Measurements from ENCODE around the gene ULK2. TPM values are rescaled to one million over a fixed set of nuclear protein-coding genes. Genes with fewer than 3 reads are reported as not detected.
A peak's percentile ranks its signal among the peaks of the same experiment; 100 is the strongest.

Gene ULK2
- total RNA-seq, 3 donors from 2014 or later, result 22.1 to 25.6 (median 23.0) TPM

GRCh38 chr17:19812407-19812806 is 55.3 kb downstream of the ULK2 start:
- no peak overlapping the region for H3K4me3 ChIP-seq
- no peak overlapping the region for H3K27ac ChIP-seq
- H3K4me1 ChIP-seq, result no peaks in the 10 kb centered on the region
- no peaks in the 10 kb centered on the region for H3K9me3 ChIP-seq
- no peak for DNase-seq (ENCODE audit: low spot score in 2 of 2)
- no peaks in the 10 kb centered on the region for H3K36me3 ChIP-seq
- TF ChIP-seq POLR2A (IDR thresholded peaks at IDR 0.05), result no peak
- TF ChIP-seq POLR2AphosphoS5 (IDR thresholded peaks at IDR 0.05), result no peak
- no peak for TF ChIP-seq CTCF (IDR thresholded peaks at IDR 0.05)
- H3K27me3 ChIP-seq, result no peaks in the 10 kb centered on the region
- intact Hi-C loops (cut with DNase I; ENCODE audit: low total_unique reads), result no loop called here

GRCh38 chr17:19805006-19805405 is 62.7 kb downstream of the ULK2 start:
- DNase-seq (ENCODE audit: low spot score in 2 of 2), result no peak
- no peaks in the 10 kb centered on the region for H3K27me3 ChIP-seq
- no peaks in the 10 kb centered on the region for H3K36me3 ChIP-seq
- no peaks in the 10 kb centered on the region for H3K4me1 ChIP-seq
- H3K4me3 ChIP-seq, result no peak overlapping the region
- H3K9me3 ChIP-seq, result no peaks in the 10 kb centered on the region
- TF ChIP-seq POLR2AphosphoS5 (IDR thresholded peaks at IDR 0.05) (no peak), POLR2A (IDR thresholded peaks at IDR 0.05) (no peak), CTCF (IDR thresholded peaks at IDR 0.05) (no peak)
- H3K27ac ChIP-seq, result no peak overlapping the region
- intact Hi-C loops (cut with DNase I; ENCODE audit: low total_unique reads), result no loop called here

- Histone ChIP-seq H3K36me3 (peaks cover 7% of the 10 kb centered on the region), H3K4me1 (no peaks in the 10 kb centered on the region), H3K4me3 (no peak overlapping the region), H3K27ac (no peak overlapping the region), H3K27me3 (no peaks in the 10 kb centered on the region), H3K9me3 (peaks cover 0 to 7% of the 10 kb centered on the region in 2 donors)
- DNase-seq (ENCODE audit: low spot score in 2 of 2), result no peak
- TF ChIP-seq POLR2A (IDR thresholded peaks at IDR 0.05) (no peak), CTCF (IDR thresholded peaks at IDR 0.05) (no peak), POLR2AphosphoS5 (IDR thresholded peaks at IDR 0.05) (no peak)
- intact Hi-C loops (cut with DNase I; ENCODE audit: low total_unique reads), result no loop called here
These were observed 67.2 kb downstream of the ULK2 start for GRCh38 chr17:19800571-19800970.

- no peaks in the 10 kb centered on the region for H3K4me1 ChIP-seq
- intact Hi-C loops (cut with DNase I; ENCODE audit: low total_unique reads), result no loop called here
- H3K36me3 ChIP-seq, result peaks cover 11% of the 10 kb centered on the region
- no peak overlapping the region for H3K4me3 ChIP-seq
- H3K27ac ChIP-seq, result peak overlapping the region in 1 of 2 donors; percentile 23
- no peaks in the 10 kb centered on the region for H3K27me3 ChIP-seq
- peaks cover 0 to 7% of the 10 kb centered on the region in 2 donors for H3K9me3 ChIP-seq
- no peak for TF ChIP-seq POLR2AphosphoS5 (IDR thresholded peaks at IDR 0.05)
- TF ChIP-seq CTCF (IDR thresholded peaks at IDR 0.05), result no peak
- no peak for TF ChIP-seq POLR2A (IDR thresholded peaks at IDR 0.05)
- DNase-seq (ENCODE audit: low spot score in 2 of 2), result peak in 1 of 2 donors; percentile 67
These were observed 67.9 kb downstream of the ULK2 start for GRCh38 chr17:19799796-19800195.

GRCh38 chr17:19796457-19796856 is 71.3 kb downstream of the ULK2 start:
- Histone ChIP-seq H3K36me3 (peaks cover 23% of the 10 kb centered on the region), H3K4me3 (no peak overlapping the region), H3K4me1 (no peaks in the 10 kb centered on the region), H3K27me3 (no peaks in the 10 kb centered on the region), H3K27ac (no peak overlapping the region), H3K9me3 (peaks cover 0 to 14% of the 10 kb centered on the region in 2 donors)
- DNase-seq (ENCODE audit: low spot score in 2 of 2), result no peak
- TF ChIP-seq POLR2A (IDR thresholded peaks at IDR 0.05) (no peak), POLR2AphosphoS5 (IDR thresholded peaks at IDR 0.05) (no peak), CTCF (IDR thresholded peaks at IDR 0.05) (no peak)
- intact Hi-C loops (cut with DNase I; ENCODE audit: low total_unique reads), result no loop called here

All from breast epithelium (tissue), 4 donors.